AG09319 (cell line): Measurements from ENCODE around the gene IL32.

ENCODE experiments used
- DNase-seq: peaks from one replicate; pipeline ENCODE4 v3.0.0-alpha.2; 2010; ENCODE audit warnings: low read depth; ENCODE audit errors: extremely low read depth
- TF ChIP-seq, protein P1 (sequence below): IDR thresholded peaks from 2 replicates; pipeline ENCODE4 v1.5.1; 2011; ENCODE audit warnings: low read depth, mild to moderate bottlenecking, inconsistent platforms, low read length, moderate library complexity

IL32 gene

DNA sequence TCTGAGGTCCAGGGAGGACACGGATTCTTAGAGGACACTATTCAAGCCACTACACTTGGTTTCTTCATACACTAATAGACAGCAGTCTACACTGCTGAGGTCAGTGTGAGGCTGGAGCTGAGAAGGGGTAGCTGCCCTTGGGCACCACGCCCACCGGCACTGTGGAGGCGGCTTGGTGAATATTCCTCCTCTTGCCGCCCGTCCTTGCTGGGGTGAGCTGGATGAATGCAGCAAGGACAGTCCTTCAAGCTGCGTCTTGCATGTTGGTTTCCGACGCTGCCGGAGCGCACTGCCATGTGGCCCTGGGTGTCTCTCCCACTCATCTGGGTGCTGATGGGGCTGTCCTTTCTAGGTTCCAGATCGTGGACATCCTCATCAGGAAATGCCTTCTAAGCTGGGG, 49.6 kb downstream of the IL32 start:
- no peak for DNase-seq
- TF ChIP-seq, protein P1, sequence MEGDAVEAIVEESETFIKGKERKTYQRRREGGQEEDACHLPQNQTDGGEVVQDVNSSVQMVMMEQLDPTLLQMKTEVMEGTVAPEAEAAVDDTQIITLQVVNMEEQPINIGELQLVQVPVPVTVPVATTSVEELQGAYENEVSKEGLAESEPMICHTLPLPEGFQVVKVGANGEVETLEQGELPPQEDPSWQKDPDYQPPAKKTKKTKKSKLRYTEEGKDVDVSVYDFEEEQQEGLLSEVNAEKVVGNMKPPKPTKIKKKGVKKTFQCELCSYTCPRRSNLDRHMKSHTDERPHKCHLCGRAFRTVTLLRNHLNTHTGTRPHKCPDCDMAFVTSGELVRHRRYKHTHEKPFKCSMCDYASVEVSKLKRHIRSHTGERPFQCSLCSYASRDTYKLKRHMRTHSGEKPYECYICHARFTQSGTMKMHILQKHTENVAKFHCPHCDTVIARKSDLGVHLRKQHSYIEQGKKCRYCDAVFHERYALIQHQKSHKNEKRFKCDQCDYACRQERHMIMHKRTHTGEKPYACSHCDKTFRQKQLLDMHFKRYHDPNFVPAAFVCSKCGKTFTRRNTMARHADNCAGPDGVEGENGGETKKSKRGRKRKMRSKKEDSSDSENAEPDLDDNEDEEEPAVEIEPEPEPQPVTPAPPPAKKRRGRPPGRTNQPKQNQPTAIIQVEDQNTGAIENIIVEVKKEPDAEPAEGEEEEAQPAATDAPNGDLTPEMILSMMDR = no peak

DNA sequence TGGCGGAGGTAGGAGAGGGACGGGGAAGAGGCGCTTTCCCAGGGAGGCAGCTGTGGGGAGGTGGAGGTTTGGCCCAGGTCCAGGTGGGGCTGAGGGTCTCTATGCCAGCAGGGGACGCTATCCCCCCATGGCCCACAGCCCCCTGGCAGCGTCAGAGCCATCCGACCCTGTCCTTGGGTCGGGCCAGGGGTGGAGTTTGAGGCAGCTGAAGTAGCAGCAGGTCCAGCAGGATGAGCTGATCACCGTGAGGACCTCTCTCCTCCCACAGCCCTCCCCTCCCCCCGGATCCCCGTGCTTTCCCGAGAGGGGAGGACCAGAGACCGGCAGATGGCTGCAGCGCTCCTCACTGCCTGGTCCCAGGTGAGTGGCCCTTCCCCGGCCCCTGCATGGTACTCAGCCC, 50.1 kb downstream of the IL32 start:
- TF ChIP-seq, protein P1 = no peak
- DNase-seq = no peak

DNA sequence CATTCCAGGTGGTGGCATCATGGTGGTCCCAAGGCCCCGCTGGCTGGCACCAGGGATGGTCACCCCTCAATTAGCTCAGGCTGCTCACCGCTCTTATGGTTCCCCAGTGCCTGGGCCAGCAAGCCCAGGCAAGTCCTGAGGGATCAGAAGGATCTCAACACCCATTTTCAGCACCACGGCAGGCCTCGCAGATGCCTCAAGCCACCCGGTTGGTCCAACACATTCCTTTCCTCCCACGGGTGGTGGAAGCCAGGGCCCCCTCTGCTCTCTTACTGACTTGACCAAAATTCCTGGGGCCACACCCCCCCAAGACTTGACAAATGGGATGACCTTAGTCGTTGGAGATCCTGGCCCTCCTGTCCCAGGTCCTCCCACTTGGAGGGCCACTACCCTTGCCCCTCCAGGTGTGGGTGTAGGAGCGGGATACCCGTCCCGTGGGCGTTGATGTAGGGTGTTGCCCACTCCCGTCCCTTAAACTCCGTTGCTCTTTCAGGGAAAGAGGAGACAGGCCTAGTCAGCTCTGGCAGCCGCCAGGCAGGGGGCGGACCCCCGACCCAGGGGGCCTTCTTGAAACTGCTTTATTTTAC, 52.9 kb downstream of the IL32 start:
- DNase-seq = no peak
- TF ChIP-seq, protein P1 = no peak

DNA sequence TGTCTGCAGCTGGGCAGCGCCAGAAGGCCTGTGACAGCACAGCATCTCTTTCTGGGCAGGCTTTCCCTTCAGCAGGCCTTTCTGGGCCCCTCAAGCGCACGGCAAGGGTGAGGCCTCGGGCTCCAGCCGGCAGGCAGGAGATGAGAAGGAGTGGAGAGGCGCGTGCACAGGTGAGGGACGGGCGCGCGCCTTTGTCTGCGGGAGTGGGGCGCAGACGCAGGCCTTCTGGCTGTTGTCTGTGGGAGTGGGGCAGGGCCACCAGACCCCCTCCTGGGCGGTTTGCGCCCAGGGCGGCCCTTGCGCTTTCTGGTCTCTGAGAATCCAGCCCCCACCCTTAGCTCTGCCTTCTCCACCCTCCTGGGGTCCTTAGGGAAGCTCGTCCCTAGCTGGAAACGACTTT, 53.4 kb downstream of the IL32 start:
- no peak for DNase-seq
- TF ChIP-seq, protein P1 = no peak
